WTC11 (cell line): ENCODE measurements around the gene TMEM39A. TPM values are rescaled to one million over a fixed set of nuclear protein-coding genes. Genes with fewer than 3 reads are reported as not detected.

Source experiments
- ATAC-seq: fragments of 200-7000 bp; cut with Tn5 transposase; 2 replicates; pipeline ENCODE4 v1.10.0; 2021; ENCODE audit warnings: mild to moderate bottlenecking, moderate library complexity
- CTCF ChIA-PET: fragments of 300-600 bp; sonication (Branson Sonifier 250); formaldehyde crosslinking; loops from one replicate; lab custom pipeline; 2021; ENCODE audit warnings: antibody characterized with exemption; lab: Charles Lee
- POLR2A ChIA-PET: fragments of 350-600 bp; sonication (Branson Sonifier 250); formaldehyde crosslinking; loops from one replicate; lab custom pipeline; 2021; ENCODE audit warnings: antibody characterized with exemption; lab: Charles Lee
- DNase-seq: peaks from one replicate; pipeline ENCODE4 v3.0.0; 2021; ENCODE audit warnings: low spot score
- H3K27ac Mint-ChIP-seq: 2 replicates; pipeline ENCODE4 v1.8.0; 2021; ENCODE audit warnings: mixed read lengths
- H3K27me3 Mint-ChIP-seq: 2 replicates; pipeline ENCODE4 v1.8.0; 2021; ENCODE audit warnings: low read depth, mild to moderate bottlenecking, moderate library complexity, mixed read lengths
- H3K36me3 Mint-ChIP-seq: 2 replicates; pipeline ENCODE4 v1.8.0; 2021; ENCODE audit warnings: mixed read lengths
- H3K4me1 Mint-ChIP-seq: 2 replicates; pipeline ENCODE4 v1.8.0; 2022; ENCODE audit warnings: mixed read lengths
- H3K4me3 Mint-ChIP-seq: 2 replicates; pipeline ENCODE4 v1.8.0; 2021; ENCODE audit warnings: mild to moderate bottlenecking, moderate library complexity, mixed read lengths
- H3K9me3 Mint-ChIP-seq: 2 replicates; pipeline ENCODE4 v1.8.0; 2021; ENCODE audit warnings: mixed read lengths
- CDX4 ChIP-seq: fragments of 250-450 bp; sonication (Bioruptor Pico); IDR thresholded peaks from 2 replicates; pipeline ENCODE4 v1.9.0; 2021; ENCODE audit warnings: moderate library complexity, mild to moderate bottlenecking, inconsistent platforms, borderline replicate concordance
- E2F1 ChIP-seq: sonication (generic); formaldehyde crosslinking; IDR thresholded peaks from 2 replicates; pipeline ENCODE4 v1.8.0; 2022; ENCODE audit warnings: mild to moderate bottlenecking, missing genetic modification reagents
- EMX1 ChIP-seq: fragments of 250-450 bp; sonication (Bioruptor Pico); IDR thresholded peaks from 2 replicates; pipeline ENCODE4 v1.8.0; 2021; ENCODE audit warnings: mild to moderate bottlenecking
- ERG ChIP-seq: fragments of 250-450 bp; sonication (Bioruptor Pico); IDR thresholded peaks from 2 replicates; pipeline ENCODE4 v1.8.0; 2021; ENCODE audit warnings: mild to moderate bottlenecking
- ESRRA ChIP-seq: sonication (generic); formaldehyde crosslinking; IDR thresholded peaks from 2 replicates; pipeline ENCODE4 v1.8.1; 2022; ENCODE audit warnings: mild to moderate bottlenecking, missing genetic modification reagents, borderline replicate concordance
- ETV6 ChIP-seq: sonication (generic); formaldehyde crosslinking; IDR thresholded peaks from 2 replicates; pipeline ENCODE4 v1.8.1; 2022; ENCODE audit warnings: mild to moderate bottlenecking, missing genetic modification reagents
- FOXJ3 ChIP-seq: sonication (generic); formaldehyde crosslinking; IDR thresholded peaks from 2 replicates; pipeline ENCODE4 v1.9.0; 2021; ENCODE audit warnings: missing genetic modification reagents, mild to moderate bottlenecking, borderline replicate concordance
- GRHL2 ChIP-seq: fragments of 250-450 bp; sonication (Bioruptor Pico); IDR thresholded peaks from 2 replicates; pipeline ENCODE4 v1.8.0; 2022; ENCODE audit warnings: mild to moderate bottlenecking, moderate library complexity; ENCODE audit not compliant: insufficient replicate concordance, severe bottlenecking
- GTF2I ChIP-seq: fragments of 250-450 bp; sonication (Bioruptor Pico); conservative IDR thresholded peaks from 2 replicates; pipeline ENCODE4 v1.4.0; 2021; ENCODE audit warnings: mild to moderate bottlenecking
- HMGA2 ChIP-seq: fragments of 250-450 bp; sonication (Bioruptor Pico); IDR thresholded peaks from 2 replicates; pipeline ENCODE4 v1.4.0; 2021; ENCODE audit warnings: mild to moderate bottlenecking, moderate library complexity
- IRF2 ChIP-seq: sonication (generic); formaldehyde crosslinking; IDR thresholded peaks from 2 replicates; pipeline ENCODE4 v1.8.0; 2022; ENCODE audit warnings: low read depth, missing genetic modification reagents, borderline replicate concordance
- JAZF1 ChIP-seq: fragments of 250-450 bp; sonication (Bioruptor Pico); IDR thresholded peaks from 2 replicates; pipeline ENCODE4 v1.9.0; 2021; ENCODE audit warnings: moderate library complexity, mild to moderate bottlenecking, inconsistent platforms
- MAX ChIP-seq: sonication (generic); formaldehyde crosslinking; IDR thresholded peaks from 2 replicates; pipeline ENCODE4 v1.8.0; 2022; ENCODE audit warnings: mild to moderate bottlenecking, missing genetic modification reagents
- NFE2L1 ChIP-seq: sonication (generic); formaldehyde crosslinking; IDR thresholded peaks from 2 replicates; pipeline ENCODE4 v1.8.1; 2023; ENCODE audit warnings: missing genetic modification reagents
- NR2C2 ChIP-seq: sonication (generic); formaldehyde crosslinking; IDR thresholded peaks from 2 replicates; pipeline ENCODE4 v1.8.0; 2022; ENCODE audit warnings: mild to moderate bottlenecking, missing genetic modification reagents
- PREB ChIP-seq: sonication (generic); formaldehyde crosslinking; IDR thresholded peaks from 2 replicates; pipeline ENCODE4 v1.8.1; 2022; ENCODE audit warnings: mild to moderate bottlenecking, missing genetic modification reagents, moderate library complexity, borderline replicate concordance
- TCF7 ChIP-seq: sonication (generic); formaldehyde crosslinking; IDR thresholded peaks from 2 replicates; pipeline ENCODE4 v1.8.0; 2022; ENCODE audit warnings: mild to moderate bottlenecking, low read depth, missing genetic modification reagents, moderate library complexity
- TEAD1 ChIP-seq: sonication (generic); formaldehyde crosslinking; IDR thresholded peaks from 2 replicates; pipeline ENCODE4 v1.8.0; 2022; ENCODE audit warnings: mild to moderate bottlenecking, missing genetic modification reagents
- USF2 ChIP-seq: sonication (generic); formaldehyde crosslinking; IDR thresholded peaks from 2 replicates; pipeline ENCODE4 v1.8.1; 2023; ENCODE audit warnings: mild to moderate bottlenecking, missing genetic modification reagents, moderate library complexity
- ZNF121 ChIP-seq: sonication (generic); formaldehyde crosslinking; IDR thresholded peaks from 2 replicates; pipeline ENCODE4 v1.8.0; 2023; ENCODE audit warnings: missing genetic modification reagents
- ZNF532 ChIP-seq: fragments of 250-450 bp; sonication (Bioruptor Pico); IDR thresholded peaks from 2 replicates; pipeline ENCODE4 v1.9.0; 2021; ENCODE audit warnings: mild to moderate bottlenecking, borderline replicate concordance
- total RNA-seq: library from RNA; stranded (reverse); gene quantifications from 3 replicates; pipeline ENCODE4 v1.2.3, GENCODE V29; 2021

Gene TMEM39A
- total RNA-seq, 1 experiment from 2014 or later, result 44.5 TPM

GRCh38 chr3:119469418-119470189, 6.2 kb upstream of the TMEM39A start:
- ATAC-seq (no peak), DNase-seq (no peak)
- TF ChIP-seq GTF2I (CRISPR knock-in tag) (no peak), ESRRA (CRISPR knock-in tag) (no peak), ERG (no peak), JAZF1 (CRISPR knock-in tag) (no peak), ZNF532 (CRISPR knock-in tag) (no peak)
- H3K4me3 Mint-ChIP-seq, result peak overlapping the region; percentile 93
- no peaks in the 10 kb centered on the region for H3K9me3 Mint-ChIP-seq
- peaks cover 20% of the 10 kb centered on the region for H3K4me1 Mint-ChIP-seq
- ChIA-PET POLR2A (interaction anchor here (1.2 kb wide), 1 partner anchor 28 kb away, joined by 6 read pairs; no protein-coding TSS in a partner anchor), CTCF (interaction anchor here (0.9 to 1.2 kb wide), 2 partner anchors 16 to 29 kb away, joined by 3 to 4 read pairs; partner anchors contain the start of gene TIMMDC1)
- no peak overlapping the region for H3K27ac Mint-ChIP-seq
- H3K36me3 Mint-ChIP-seq, result peaks cover 11% of the 10 kb centered on the region
- no peaks in the 10 kb centered on the region for H3K27me3 Mint-ChIP-seq

GRCh38 chr3:119468041-119468440, 4.6 kb upstream of the TMEM39A start:
- peak overlapping the region; percentile 95 for H3K27ac Mint-ChIP-seq
- TF ChIP-seq ETV6 (CRISPR knock-in tag), result no peak
- no peak for TF ChIP-seq USF2 (CRISPR knock-in tag)
- TF ChIP-seq PREB, result no peak
- no peak for TF ChIP-seq HMGA2 (CRISPR knock-in tag)
- no peak for TF ChIP-seq ZNF121 (CRISPR knock-in tag)
- no peak for TF ChIP-seq TCF7 (CRISPR knock-in tag)
- TF ChIP-seq TEAD1, result no peak
- no peak for TF ChIP-seq GRHL2 (CRISPR knock-in tag)
- TF ChIP-seq EMX1, result no peak
- no peak for TF ChIP-seq E2F1
- no peak for TF ChIP-seq NFE2L1
- TF ChIP-seq IRF2, result no peak
- TF ChIP-seq MAX (CRISPR knock-in tag), result no peak
- TF ChIP-seq FOXJ3, result no peak
- TF ChIP-seq CDX4 (CRISPR knock-in tag), result no peak
- no peak for TF ChIP-seq GTF2I (CRISPR knock-in tag)
- TF ChIP-seq NR2C2 (CRISPR knock-in tag), result no peak

More at GRCh38 chr3:119468041-119468440, 4.6 kb upstream of the TMEM39A start:
- ChIA-PET CTCF (no interaction called here), POLR2A (interaction anchor here (1.1 kb wide), 1 partner anchor 31 kb away, joined by 3 read pairs; no protein-coding TSS in a partner anchor)
- ATAC-seq (no peak), DNase-seq (no peak)
- Mint-ChIP-seq H3K9me3 (0 out of 2 replicates have a peak, but pooled peaks cover 3% of the 10 kb centered on the region), H3K4me3 (peak overlapping the region; percentile 93), H3K4me1 (peaks cover 25% of the 10 kb centered on the region), H3K27me3 (no peaks in the 10 kb centered on the region), H3K36me3 (peaks cover 11% of the 10 kb centered on the region)
